ENCODE measurements around the gene SLC6A6.

The SLC6A6 gene

GRCh38 chr3:14455571-14456317, 53.3 kb downstream of the SLC6A6 start:
- no peak for DNase-seq

- DNase-seq: no peak
Observed at GRCh38 chr3:14456794-14457193, 54.4 kb downstream of the SLC6A6 start.

GRCh38 chr3:14457481-14457880, 55.1 kb downstream of the SLC6A6 start:
- no peak for DNase-seq

GRCh38 chr3:14457999-14458398, 55.6 kb downstream of the SLC6A6 start:
- DNase-seq: no peak

GRCh38 chr3:14458434-14459275, 56.2 kb downstream of the SLC6A6 start:
- DNase-seq: no peak

- no peak for DNase-seq
Observed at GRCh38 chr3:14459384-14459783, 57.0 kb downstream of the SLC6A6 start.

- no peak for DNase-seq
Observed at GRCh38 chr3:14459787-14460186, 57.4 kb downstream of the SLC6A6 start.

- DNase-seq: no peak
Observed at GRCh38 chr3:14460342-14461005, 58.1 kb downstream of the SLC6A6 start.

- DNase-seq: no peak
Observed at GRCh38 chr3:14461006-14461747, 58.8 kb downstream of the SLC6A6 start.

- DNase-seq: no peak
Observed at GRCh38 chr3:14461748-14462324, 59.4 kb downstream of the SLC6A6 start.

- no peak for DNase-seq
Observed at GRCh38 chr3:14462738-14463137, 60.3 kb downstream of the SLC6A6 start.

GRCh38 chr3:14463330-14464140, 61.1 kb downstream of the SLC6A6 start:
- DNase-seq: no peak

- DNase-seq: no peak
Observed at GRCh38 chr3:14464141-14464465, 61.7 kb downstream of the SLC6A6 start.

- no peak for DNase-seq
Observed at GRCh38 chr3:14464521-14464920, 62.1 kb downstream of the SLC6A6 start.

GRCh38 chr3:14465425-14465824, 63.0 kb downstream of the SLC6A6 start:
- DNase-seq: no peak

GRCh38 chr3:14466179-14466903, 63.9 kb downstream of the SLC6A6 start:
- no peak for DNase-seq

- no peak for DNase-seq
Observed at GRCh38 chr3:14467814-14468620, 65.6 kb downstream of the SLC6A6 start.

GRCh38 chr3:14468621-14468981, 66.2 kb downstream of the SLC6A6 start:
- no peak for DNase-seq

GRCh38 chr3:14470461-14470860, 68.1 kb downstream of the SLC6A6 start:
- DNase-seq: no peak

GRCh38 chr3:14471016-14471415, 68.6 kb downstream of the SLC6A6 start:
- no peak for DNase-seq

Measured in NCI-H446 treated with DMSO at 0.1 percent for 48 hours (cell line).